Neuronal stem cell (in vitro differentiated cells): ENCODE data around the gene ZNF821.
"Not testable (repeated sequence)": the region's sequence is repeated elsewhere in the genome, so short reads cannot be mapped to it uniquely, and the experiment has no call there.

ENCODE experiments used
- DNase-seq: peaks from one replicate; pipeline ENCODE4 v3.0.0-alpha.2; 2013; ENCODE audit warnings: low spot score
- H2AFZ ChIP-seq: one replicate; pipeline ENCODE4 v1.6.1; 2013; ENCODE audit warnings: mild to moderate bottlenecking, low read length, inconsistent platforms
- H2AK5ac ChIP-seq: 2 replicates; pipeline ENCODE4 v1.6.1; 2013; ENCODE audit warnings: low read depth, mild to moderate bottlenecking, inconsistent platforms, low read length, moderate library complexity, mixed read lengths
- H2BK120ac ChIP-seq: 2 replicates; pipeline ENCODE4 v1.6.1; 2013; ENCODE audit warnings: low read depth, mild to moderate bottlenecking, inconsistent platforms, low read length, moderate library complexity, mixed read lengths
- H2BK12ac ChIP-seq: one replicate; pipeline ENCODE4 v1.6.1; 2013; ENCODE audit warnings: low read length, inconsistent platforms
- H2BK15ac ChIP-seq: 2 replicates; pipeline ENCODE4 v1.6.1; 2013; ENCODE audit warnings: mild to moderate bottlenecking, low read length, inconsistent platforms, mixed read lengths
- H2BK5ac ChIP-seq: one replicate; pipeline ENCODE4 v1.6.1; 2013; ENCODE audit warnings: inconsistent platforms, mild to moderate bottlenecking, low read length, moderate library complexity
- H3K14ac ChIP-seq: one replicate; pipeline ENCODE4 v1.6.1; 2013; ENCODE audit warnings: low read length, inconsistent platforms
- H3K18ac ChIP-seq: 2 replicates; pipeline ENCODE4 v1.6.1; 2013; ENCODE audit warnings: low read length, inconsistent platforms
- H3K23ac ChIP-seq: 2 replicates; pipeline ENCODE4 v1.6.1; 2013; ENCODE audit warnings: low read depth, mild to moderate bottlenecking, mixed read lengths, low read length, inconsistent platforms; ENCODE audit not compliant: poor library complexity
- H3K27ac ChIP-seq: replicated peaks from 3 replicates; pipeline ENCODE4 v1.5.1; 2013; ENCODE audit warnings: low read length, inconsistent platforms
- H3K27me3 ChIP-seq, 3 experiments: 2 replicates each; pipeline ENCODE4 v1.6.1; 2013; ENCODE audit warnings: low read length in 3 of 3, mild to moderate bottlenecking in 2 of 3, inconsistent platforms in 1 of 3, low read depth in 1 of 3, mixed read lengths in 1 of 3, moderate library complexity in 1 of 3; ENCODE audit not compliant: control insufficient read depth in 3 of 3, insufficient read depth in 3 of 3
- H3K36me3 ChIP-seq, 2 donors: replicated peaks in 1 of 2; 2 replicates each; pipeline ENCODE4 v1.6.1; 2013; ENCODE audit warnings: low read length in 2 of 2; ENCODE audit not compliant: control insufficient read depth in 2 of 2, insufficient read depth in 2 of 2
- H3K4ac ChIP-seq: 2 replicates; pipeline ENCODE4 v1.6.1; 2013; ENCODE audit warnings: inconsistent platforms, mild to moderate bottlenecking, low read length, moderate library complexity
- H3K4me1 ChIP-seq, 2 donors: 1 replicate in 1 of 2; 2 replicates in 1 of 2; pipeline ENCODE4 v1.6.1; 2013; ENCODE audit warnings: low read length in 2 of 2, low read depth in 1 of 2; ENCODE audit not compliant: control insufficient read depth in 2 of 2, insufficient read depth in 1 of 2
- H3K4me2 ChIP-seq: one replicate; pipeline ENCODE4 v1.6.1; 2013; ENCODE audit warnings: mild to moderate bottlenecking, low read length, inconsistent platforms; ENCODE audit not compliant: insufficient read depth, poor library complexity, severe bottlenecking
- H3K4me3 ChIP-seq, 2 donors: 2 replicates each; pipeline ENCODE4 v1.5.1; 2013; ENCODE audit warnings: low read length in 2 of 2, mild to moderate bottlenecking in 2 of 2, inconsistent platforms in 1 of 2, moderate library complexity in 1 of 2
- H3K79me1 ChIP-seq: one replicate; pipeline ENCODE4 v1.6.1; 2013; ENCODE audit warnings: low read depth, mild to moderate bottlenecking, inconsistent platforms, low read length, moderate library complexity
- H3K9ac ChIP-seq: one replicate; pipeline ENCODE4 v1.6.1; 2013; ENCODE audit warnings: mild to moderate bottlenecking, low read depth, low read length, inconsistent platforms; ENCODE audit not compliant: poor library complexity
- H3K9me3 ChIP-seq, 2 donors: replicated peaks in 1 of 2; 2 replicates each; pipeline versions ENCODE3 to v1.6.1; 2013; ENCODE audit warnings: low read length in 2 of 2, mild to moderate bottlenecking in 2 of 2, inconsistent platforms in 1 of 2, low read depth in 1 of 2, mixed read lengths in 1 of 2, moderate library complexity in 1 of 2; ENCODE audit not compliant: control insufficient read depth in 2 of 2, insufficient read depth in 1 of 2
- H4K8ac ChIP-seq: one replicate; pipeline ENCODE4 v1.6.1; 2013; ENCODE audit warnings: low read depth, mild to moderate bottlenecking, inconsistent platforms, low read length, moderate library complexity
- H4K91ac ChIP-seq: one replicate; pipeline ENCODE4 v1.6.1; 2013; ENCODE audit warnings: low read length, low read depth, mild to moderate bottlenecking, inconsistent platforms; ENCODE audit not compliant: poor library complexity
- WGBS, 2 donors: extraction: QIAGEN DNeasy Blood & Tissue Kit; methylation state at CpG; one replicate each; pipeline ENCODE4 v1.1.7; 2013; ENCODE audit warnings: missing lambda C conversion rate in 2 of 2, mixed read lengths in 1 of 2; ENCODE audit not compliant: insufficient read length in 2 of 2, insufficient replicate concordance in 1 of 2; ENCODE audit errors: extremely low coverage in 2 of 2; 5-methylcytosine and 5-hydroxymethylcytosine counted together

Gene ZNF821

DNA sequence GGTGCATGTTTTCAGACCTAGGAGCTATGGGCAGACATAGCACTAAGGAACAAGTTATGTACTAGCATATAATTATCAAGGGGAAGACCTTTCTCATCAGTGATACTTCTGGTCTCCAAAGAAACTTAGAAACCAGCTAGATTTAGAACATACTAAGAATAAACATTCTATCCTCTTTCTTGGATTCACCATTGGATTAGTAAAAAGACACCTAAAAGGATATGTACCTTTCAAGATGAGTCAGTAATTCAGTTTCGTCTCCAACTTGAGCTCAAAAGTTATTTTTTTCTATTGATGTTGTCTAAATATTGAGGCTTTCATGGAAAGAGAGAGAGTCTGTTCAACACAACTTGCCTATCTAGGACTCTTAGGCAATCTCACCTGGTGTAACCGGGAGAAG is 13.2 kb downstream of the ZNF821 start:
- Histone ChIP-seq H2BK15ac (no peak overlapping the region), H2BK12ac (no peak overlapping the region), H3K4ac (no peak overlapping the region), H3K79me1 (peaks cover 2% of the 10 kb centered on the region), H2AK5ac (no peak overlapping the region), H2AFZ (no peak overlapping the region), H3K27me3 (no peaks in the 10 kb centered on the region), H4K91ac (no peak overlapping the region), H2BK120ac (no peak overlapping the region), H3K9ac (no peak overlapping the region), H4K8ac (no peak overlapping the region), H3K9me3 (no peaks in the 10 kb centered on the region), H3K27ac (no peak overlapping the region), H3K18ac (no peak overlapping the region), H3K4me2 (no peak overlapping the region), H3K36me3 (peaks cover 12 to 82% of the 10 kb centered on the region in 2 donors), H2BK5ac (no peak overlapping the region), H3K14ac (no peak overlapping the region), H3K4me1 (no peaks in the 10 kb centered on the region), H3K23ac (no peak overlapping the region), H3K4me3 (no peak overlapping the region)
- DNase-seq, result no peak
- no CpG with 5 or more reads among the region's 2 CpGs for WGBS, 2 donors

GRCh38 chr16:71869089-71869488 is 14.9 kb downstream of the ZNF821 start:
- H3K79me1 ChIP-seq, result peaks cover 2% of the 10 kb centered on the region
- no peak overlapping the region for H3K4ac ChIP-seq
- H3K23ac ChIP-seq, result no peak overlapping the region
- H2BK5ac ChIP-seq, result no peak overlapping the region
- H3K9me3 ChIP-seq, result no peaks in the 10 kb centered on the region
- no peak overlapping the region for H4K8ac ChIP-seq
- H3K4me3 ChIP-seq, result no peak overlapping the region
- H3K18ac ChIP-seq, result no peak overlapping the region
- peaks cover 18 to 86% of the 10 kb centered on the region in 2 donors for H3K36me3 ChIP-seq
- H3K4me1 ChIP-seq, result no peaks in the 10 kb centered on the region
- H2BK12ac ChIP-seq, result no peak overlapping the region
- H2BK120ac ChIP-seq, result no peak overlapping the region
- H3K4me2 ChIP-seq, result no peak overlapping the region
- no peak overlapping the region for H2AFZ ChIP-seq
- H3K9ac ChIP-seq, result no peak overlapping the region
- H2AK5ac ChIP-seq, result no peak overlapping the region
- no CpG with 5 or more reads among the region's 1 CpG for WGBS, 2 donors
- H3K27me3 ChIP-seq, result no peaks in the 10 kb centered on the region
- H4K91ac ChIP-seq, result no peak overlapping the region
- no peak for DNase-seq
- H3K27ac ChIP-seq, result no peak overlapping the region
- H3K14ac ChIP-seq, result no peak overlapping the region
- H2BK15ac ChIP-seq, result no peak overlapping the region

- H4K91ac ChIP-seq, result no peak overlapping the region
- no peak overlapping the region for H3K14ac ChIP-seq
- H2BK15ac ChIP-seq, result no peak overlapping the region
- no peak overlapping the region for H2BK120ac ChIP-seq
- H3K27ac ChIP-seq, result no peak overlapping the region
- H3K27me3 ChIP-seq, result no peaks in the 10 kb centered on the region
- H2BK5ac ChIP-seq, result no peak overlapping the region
- H3K23ac ChIP-seq, result no peak overlapping the region
- no peak overlapping the region for H2AFZ ChIP-seq
- H3K4me3 ChIP-seq, result no peak overlapping the region
- no peak overlapping the region for H4K8ac ChIP-seq
- H3K36me3 ChIP-seq, result peaks cover 20 to 91% of the 10 kb centered on the region in 2 donors
- no peaks in the 10 kb centered on the region for H3K9me3 ChIP-seq
- H2AK5ac ChIP-seq, result no peak overlapping the region
- no peak overlapping the region for H3K4me2 ChIP-seq
- DNase-seq, result no peak
- peaks cover 2% of the 10 kb centered on the region for H3K79me1 ChIP-seq
- no peak overlapping the region for H3K18ac ChIP-seq
- no CpG with 5 or more reads among the region's 3 CpGs for WGBS, 2 donors
- H2BK12ac ChIP-seq, result no peak overlapping the region
- no peaks in the 10 kb centered on the region for H3K4me1 ChIP-seq
- H3K4ac ChIP-seq, result no peak overlapping the region
- no peak overlapping the region for H3K9ac ChIP-seq
These were observed 16.0 kb downstream of the ZNF821 start for GRCh38 chr16:71867939-71868338.

GRCh38 chr16:71867175-71867574 is 16.8 kb downstream of the ZNF821 start:
- not testable (repeated sequence) for H3K27me3 ChIP-seq, H3K4me3 ChIP-seq, H3K18ac ChIP-seq, H3K4ac ChIP-seq, H3K27ac ChIP-seq, H2BK12ac ChIP-seq, H3K14ac ChIP-seq, H4K91ac ChIP-seq, H2BK15ac ChIP-seq, H2AK5ac ChIP-seq, DNase-seq, H4K8ac ChIP-seq, H2BK5ac ChIP-seq, H3K9me3 ChIP-seq, H2BK120ac ChIP-seq, H3K4me2 ChIP-seq, H3K23ac ChIP-seq, H3K9ac ChIP-seq, H3K4me1 ChIP-seq, H2AFZ ChIP-seq, H3K79me1 ChIP-seq
- no CpG with 5 or more reads among the region's 6 CpGs for WGBS, 2 donors
- H3K36me3 ChIP-seq, result peaks cover 22 to 96% of the 10 kb centered on the region in 2 donors
